ENCODE results near the gene DUT. TPM values are rescaled to one million over a fixed set of nuclear protein-coding genes. Genes with fewer than 3 reads are reported as not detected.
A peak's percentile ranks its signal among the peaks of the same experiment; 100 is the strongest.

The DUT gene
- total RNA-seq, 1 donor from 2014 or later, result 100 TPM

GRCh38 chr15:48352474-48353072, 21.3 kb downstream of the DUT start:
- peak; percentile 73 to 81 for ATAC-seq
- H3K27ac ChIP-seq, result no peak overlapping the region
- intact Hi-C loops (cut with DNase I), result no loop called here
- DNase-seq, result no peak
- H3K9me3 ChIP-seq, result no peaks in the 10 kb centered on the region
- no peaks in the 10 kb centered on the region for H3K36me3 ChIP-seq
- no peaks in the 10 kb centered on the region for H3K27me3 ChIP-seq (ENCODE audit: low read depth)
- no peak overlapping the region for H3K4me3 ChIP-seq
- no peaks in the 10 kb centered on the region for H3K4me1 ChIP-seq
- peak; percentile 78 for TF ChIP-seq CTCF (IDR thresholded peaks at IDR 0.05)

- H3K27me3 ChIP-seq (ENCODE audit: low read depth), result no peaks in the 10 kb centered on the region
- H3K9me3 ChIP-seq, result no peaks in the 10 kb centered on the region
- ATAC-seq (no peak), DNase-seq (no peak)
- no peak overlapping the region for H3K27ac ChIP-seq
- TF ChIP-seq CTCF (IDR thresholded peaks at IDR 0.05), result no peak
- H3K4me3 ChIP-seq, result no peak overlapping the region
- intact Hi-C loops (cut with DNase I), result no loop called here
- peaks cover 7% of the 10 kb centered on the region for H3K4me1 ChIP-seq
- no peaks in the 10 kb centered on the region for H3K36me3 ChIP-seq
These were observed 23.6 kb downstream of the DUT start for GRCh38 chr15:48354694-48355303.

- Histone ChIP-seq H3K27ac (no peak overlapping the region), H3K4me1 (peaks cover 7% of the 10 kb centered on the region), H3K36me3 (no peaks in the 10 kb centered on the region), H3K9me3 (no peaks in the 10 kb centered on the region), H3K27me3 (ENCODE audit: low read depth) (no peaks in the 10 kb centered on the region), H3K4me3 (no peak overlapping the region)
- peak; percentile 31 to 47 for ATAC-seq
- DNase-seq, result no peak
- TF ChIP-seq CTCF (IDR thresholded peaks at IDR 0.05), result no peak
- intact Hi-C loops (cut with DNase I), result no loop called here
These were observed 24.1 kb downstream of the DUT start for GRCh38 chr15:48355377-48355776.

GRCh38 chr15:48358229-48359152, 27.3 kb downstream of the DUT start:
- ATAC-seq, result peak in 1 of 2 donors; percentile 41
- Histone ChIP-seq H3K36me3 (no peaks in the 10 kb centered on the region), H3K27me3 (ENCODE audit: low read depth) (no peaks in the 10 kb centered on the region), H3K9me3 (no peaks in the 10 kb centered on the region), H3K27ac (peak overlapping the region; percentile 22), H3K4me3 (no peak overlapping the region), H3K4me1 (peaks cover 7% of the 10 kb centered on the region)
- no peak for DNase-seq
- intact Hi-C loops (cut with DNase I), result no loop called here
- TF ChIP-seq CTCF (IDR thresholded peaks at IDR 0.05), result peak; percentile 68

GRCh38 chr15:48360841-48361240, 29.6 kb downstream of the DUT start:
- H3K4me3 ChIP-seq, result no peak overlapping the region
- intact Hi-C loops (cut with DNase I), result no loop called here
- peaks cover 7% of the 10 kb centered on the region for H3K4me1 ChIP-seq
- H3K27ac ChIP-seq, result no peak overlapping the region
- ATAC-seq (no peak), DNase-seq (no peak)
- TF ChIP-seq CTCF (IDR thresholded peaks at IDR 0.05), result no peak
- H3K36me3 ChIP-seq, result no peaks in the 10 kb centered on the region
- no peaks in the 10 kb centered on the region for H3K27me3 ChIP-seq (ENCODE audit: low read depth)
- H3K9me3 ChIP-seq, result no peaks in the 10 kb centered on the region

Measured in lower lobe of right lung (tissue), 2 donors.